GM18502 (cell line): ENCODE data around the gene SKAP2.

Experiments used
- ATAC-seq: cut with Tn5 transposase; IDR thresholded peaks from one replicate; pipeline ENCODE4 v1.9.1; 2021; ENCODE audit warnings: mild to moderate bottlenecking; ENCODE audit not compliant: unreplicated experiment, poor library complexity

SKAP2 gene

DNA sequence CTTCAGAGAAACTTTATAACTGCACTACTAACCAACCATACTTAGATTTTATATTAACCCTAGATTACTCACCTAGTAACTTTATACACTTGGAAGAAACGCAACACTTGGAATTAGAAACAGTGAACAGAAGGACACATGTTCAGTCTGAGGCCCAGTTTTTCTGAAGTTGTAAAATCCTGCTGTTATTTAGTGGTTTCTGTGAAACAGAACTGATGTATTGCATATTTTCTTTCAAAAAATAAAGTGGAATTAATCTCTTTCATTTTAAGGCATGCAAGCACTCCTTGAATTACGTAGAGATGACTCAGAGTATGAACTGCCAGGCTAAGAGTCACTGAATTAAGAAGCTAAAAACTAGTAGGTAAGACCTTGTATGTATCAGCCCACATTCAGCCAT, 215.8 kb downstream of the SKAP2 start:
- ATAC-seq = no peak

DNA sequence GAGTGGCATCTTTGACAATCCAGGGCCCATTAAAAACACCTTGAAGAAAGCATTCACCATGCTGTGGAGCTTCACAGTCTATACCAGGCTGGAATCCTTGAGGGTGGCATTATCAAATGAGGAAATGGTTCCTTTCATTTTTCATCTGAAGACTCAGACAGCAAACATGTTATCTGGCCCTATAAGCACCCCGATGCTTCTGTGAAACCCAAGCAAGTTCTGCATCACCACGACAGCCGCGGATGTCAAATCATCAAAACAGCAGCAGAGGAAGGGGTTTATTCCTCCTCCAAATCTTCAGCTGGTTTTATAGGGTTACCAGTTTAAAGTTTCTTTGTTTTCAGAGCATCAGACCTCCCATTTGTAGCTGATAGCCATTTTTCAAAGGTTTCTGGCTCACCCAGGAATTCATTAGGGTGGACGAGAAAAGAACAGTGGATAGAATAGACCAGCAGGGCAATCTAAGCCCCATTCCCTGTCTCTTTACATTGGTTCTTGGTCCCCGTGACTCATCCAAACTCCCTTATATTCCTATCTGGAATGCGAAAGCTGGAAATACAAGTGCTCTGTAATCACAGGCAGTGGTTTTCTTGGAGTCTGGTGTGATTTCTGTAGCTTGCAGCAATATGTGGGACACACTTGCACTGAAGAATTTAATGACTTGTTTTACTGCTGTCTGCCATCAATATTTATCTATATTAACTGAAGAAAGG, 217.9 kb downstream of the SKAP2 start:
- no peak for ATAC-seq

DNA sequence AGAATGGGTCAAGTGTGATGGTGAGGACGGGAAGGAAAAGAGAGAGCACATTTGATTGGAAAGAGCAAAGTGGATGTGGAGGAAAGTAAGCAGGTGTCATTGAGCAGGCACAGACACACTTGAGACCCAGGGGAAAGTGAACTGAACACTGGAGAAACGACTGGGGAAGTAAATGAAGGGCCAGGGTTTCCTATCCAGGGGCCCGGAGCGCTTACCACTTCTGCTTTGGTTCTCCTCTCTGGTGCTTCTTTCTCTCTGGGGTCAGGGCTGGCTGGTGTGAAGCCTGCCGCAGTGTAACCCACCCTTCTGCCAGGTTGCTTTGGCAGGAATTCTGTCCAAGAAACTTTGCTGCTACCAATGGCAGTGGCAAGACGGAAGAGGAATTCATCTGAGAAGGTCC, 219.3 kb downstream of the SKAP2 start:
- no peak for ATAC-seq

DNA sequence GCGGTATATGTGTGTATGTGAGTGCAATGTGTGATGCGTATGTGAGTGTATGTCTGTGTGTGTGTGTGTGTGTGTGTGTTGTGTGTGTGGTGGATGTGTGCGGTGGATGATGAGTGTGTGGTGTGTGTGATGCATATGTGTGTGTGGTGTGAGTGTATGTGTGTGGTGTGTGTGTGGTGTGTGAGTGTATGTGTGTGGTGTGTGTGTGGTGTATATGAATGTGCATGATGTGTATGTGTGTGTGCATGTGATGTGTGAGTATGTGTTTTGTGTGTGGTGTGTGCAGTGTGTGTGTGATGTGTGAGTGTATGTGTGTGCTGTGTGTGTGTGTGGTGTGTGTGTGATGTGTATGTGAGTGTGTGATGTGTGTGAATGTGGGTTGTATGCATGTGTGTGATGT, 222.0 kb downstream of the SKAP2 start:
- no peak for ATAC-seq

DNA sequence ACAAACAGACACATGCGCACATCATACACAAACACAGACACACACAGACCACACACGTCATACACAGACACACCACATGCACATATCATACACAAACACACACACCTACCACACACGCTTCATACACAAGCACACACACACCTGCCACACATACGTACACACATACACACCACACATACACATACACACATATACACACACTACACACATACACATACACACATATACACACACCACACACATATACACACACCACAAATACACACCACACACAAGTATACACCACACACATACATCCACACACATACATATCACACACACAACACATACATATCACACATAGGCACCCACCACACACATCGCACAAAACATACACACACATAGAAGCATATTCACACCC, 224.7 kb downstream of the SKAP2 start:
- no peak for ATAC-seq

DNA sequence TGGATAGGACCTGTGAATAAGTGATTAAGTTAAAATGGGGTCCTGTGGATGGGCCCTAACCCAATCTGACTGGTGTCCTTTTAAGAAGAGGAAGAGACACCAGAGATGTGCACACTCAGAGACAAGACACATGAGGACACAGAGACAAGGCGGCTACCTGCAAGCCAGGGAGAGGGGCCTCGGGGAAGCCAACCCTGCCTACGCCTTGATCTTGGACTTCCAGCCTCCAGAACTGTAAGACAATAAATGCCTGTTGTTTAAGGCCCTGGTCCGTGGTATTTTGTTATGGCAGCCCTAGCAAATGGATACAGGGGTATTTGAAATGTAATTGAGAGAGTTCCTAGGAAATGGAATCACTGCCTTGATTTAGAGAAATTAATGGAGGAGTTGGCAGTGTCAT, 225.3 kb downstream of the SKAP2 start:
- no peak for ATAC-seq

DNA sequence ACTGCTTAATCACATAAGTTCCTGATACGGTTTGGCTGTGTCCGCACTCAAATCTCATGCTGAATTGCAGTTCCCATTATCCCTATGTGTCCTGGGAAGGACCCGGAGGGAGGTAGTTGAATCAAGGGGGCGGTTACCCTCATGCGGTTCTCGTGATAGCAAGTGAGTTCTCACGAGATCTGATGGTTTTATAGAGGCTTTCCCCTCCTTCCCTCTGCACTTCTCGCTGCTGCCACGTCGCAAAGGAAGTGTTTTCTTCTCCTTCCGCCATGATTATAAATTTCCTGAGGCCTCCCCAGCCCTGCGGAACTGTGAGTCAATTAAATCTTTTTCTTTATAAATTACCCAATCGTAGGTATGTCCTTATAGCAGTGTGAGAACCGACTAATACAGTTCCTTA, 226.2 kb downstream of the SKAP2 start:
- no peak for ATAC-seq

DNA sequence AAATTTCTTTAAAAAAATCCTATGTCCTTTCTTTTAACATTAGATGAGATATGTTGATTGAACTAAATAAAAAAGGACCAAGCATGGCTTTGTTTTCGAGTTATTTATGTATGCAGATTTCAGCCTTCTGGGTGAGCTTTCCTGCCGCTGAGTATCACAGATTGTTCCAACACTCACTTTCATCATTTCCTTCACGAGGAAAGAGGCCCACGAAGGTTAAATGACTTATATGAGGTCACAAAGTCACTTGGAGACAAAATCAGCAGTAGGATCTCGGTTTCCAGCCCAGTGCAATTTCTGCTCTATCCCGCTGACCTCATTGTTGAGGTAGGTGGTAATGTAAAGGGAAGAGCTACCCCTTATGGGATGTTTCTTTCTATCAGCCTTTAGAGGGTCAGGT, 226.8 kb downstream of the SKAP2 start:
- ATAC-seq = no peak

DNA sequence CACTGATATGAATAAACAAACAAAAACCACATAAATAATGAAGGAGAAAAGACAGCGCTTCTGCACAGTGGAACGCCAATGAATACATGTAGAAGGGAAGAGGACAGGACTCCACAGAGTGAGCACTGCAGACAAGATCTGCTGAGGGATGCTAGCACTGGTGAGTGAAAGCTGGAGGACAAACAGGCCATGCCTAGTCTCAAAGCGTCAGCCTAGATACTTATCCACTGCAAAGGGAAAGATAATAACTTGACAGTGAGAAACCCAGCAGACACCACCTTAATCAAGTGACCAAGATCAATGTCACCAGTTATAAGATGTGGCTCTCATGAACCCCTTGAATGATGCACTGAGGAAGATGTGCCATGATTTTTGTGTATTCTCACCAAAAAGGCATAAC, 227.6 kb downstream of the SKAP2 start:
- ATAC-seq = no peak

DNA sequence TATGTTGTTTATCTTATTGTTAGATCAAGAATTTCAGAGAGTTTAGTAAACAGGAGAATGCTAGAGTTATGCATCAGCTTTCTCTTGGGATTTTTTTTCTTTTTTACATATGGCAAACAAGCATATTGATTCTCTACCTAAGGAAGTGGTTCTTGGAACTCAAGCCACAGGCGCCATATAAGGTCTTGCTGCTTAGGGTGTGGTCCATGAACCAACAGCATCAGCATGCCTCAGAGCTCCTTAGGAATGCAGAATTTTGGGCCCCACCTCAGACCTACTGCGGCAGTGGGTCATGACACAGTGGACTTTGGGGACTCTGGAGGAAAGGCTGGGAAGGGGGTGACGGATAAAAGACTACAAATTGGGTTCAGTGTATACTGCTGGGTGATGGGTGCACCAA, 230.8 kb downstream of the SKAP2 start:
- ATAC-seq = no peak

DNA sequence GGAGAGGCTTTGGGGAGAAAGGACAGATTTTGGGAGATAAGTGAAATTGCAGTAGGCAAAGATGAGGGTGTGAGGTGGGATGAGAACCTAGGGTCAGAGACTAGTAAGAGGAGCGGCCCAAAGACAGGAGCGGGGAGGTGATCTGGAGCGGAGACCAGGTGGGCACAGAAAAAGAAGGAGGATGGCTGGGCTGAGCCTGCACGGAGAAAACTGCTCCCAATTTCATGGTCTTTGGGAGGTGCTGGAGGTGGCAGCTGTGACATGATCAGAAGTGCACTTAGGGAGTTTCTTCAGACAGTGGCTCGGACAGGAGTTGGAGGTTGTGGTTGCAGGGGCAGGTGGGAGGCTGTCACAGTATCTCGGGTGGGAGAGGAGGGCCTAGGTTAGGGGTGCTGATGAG, 232.8 kb downstream of the SKAP2 start:
- no peak for ATAC-seq

DNA sequence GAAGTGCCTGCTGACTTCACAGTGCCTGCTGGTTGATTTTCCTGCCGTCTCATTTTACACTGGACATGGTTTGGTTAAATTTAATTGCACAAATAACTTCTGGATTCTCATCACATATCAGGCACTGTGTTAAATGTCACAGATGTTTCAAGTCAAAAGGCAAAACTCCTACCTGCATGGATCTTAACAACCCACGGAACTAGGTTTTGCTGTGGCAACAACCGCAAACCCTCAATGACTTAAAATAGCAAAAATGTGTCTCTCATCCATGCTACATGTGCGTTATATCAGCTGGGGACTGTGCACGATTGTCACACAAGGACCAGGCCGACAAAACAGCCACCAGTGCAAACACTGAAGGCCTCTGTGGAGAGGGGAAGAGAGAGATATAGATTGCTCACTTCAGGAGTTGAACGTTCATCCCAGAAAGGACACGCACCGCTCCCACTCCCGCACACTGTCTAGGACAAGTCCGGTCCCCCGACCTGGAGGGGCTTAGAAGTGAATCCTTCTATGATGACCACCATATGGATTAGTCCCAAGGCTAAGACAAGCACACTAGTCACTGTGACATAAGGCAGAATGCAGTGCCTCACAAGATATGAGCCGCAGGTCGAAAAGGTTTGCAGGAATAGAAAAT, 233.3 kb downstream of the SKAP2 start:
- no peak for ATAC-seq

DNA sequence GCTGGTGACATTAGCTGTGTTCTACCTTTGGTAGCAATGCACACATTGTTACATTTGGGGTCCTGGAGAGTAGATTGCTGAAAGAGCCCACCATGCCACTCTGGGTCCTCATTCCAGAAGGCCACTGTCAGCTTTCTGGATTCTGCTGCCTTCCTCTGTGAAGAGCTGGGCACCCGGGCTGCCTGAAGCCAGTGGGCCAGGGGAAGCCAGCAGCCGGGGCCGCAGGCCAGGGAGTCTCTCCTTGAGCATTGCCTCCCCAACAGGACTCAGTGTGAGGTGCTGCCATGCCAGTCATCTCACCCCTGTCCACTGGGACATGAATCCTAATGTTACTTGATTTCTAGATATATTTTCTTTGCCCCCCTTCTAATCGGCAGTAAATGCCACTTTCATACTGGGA, 234.0 kb downstream of the SKAP2 start:
- no peak for ATAC-seq

DNA sequence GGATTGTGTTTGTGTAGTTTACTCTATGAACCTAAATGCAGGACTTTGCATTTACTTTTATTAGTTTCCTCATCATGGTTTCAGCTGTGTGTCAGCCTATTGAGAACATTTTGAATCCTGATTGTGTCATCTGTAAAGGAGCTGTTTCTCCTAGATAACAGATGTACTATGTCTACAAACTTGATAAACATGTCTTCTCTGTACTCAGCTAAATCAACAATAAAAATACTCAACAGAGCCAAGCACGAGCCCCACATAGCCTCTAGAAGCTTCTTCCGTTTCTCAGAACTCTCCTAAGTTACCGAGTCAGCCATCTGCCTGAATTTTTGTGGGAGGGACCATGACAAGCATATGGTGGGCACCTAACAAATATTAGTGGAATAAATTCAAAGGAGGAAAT, 234.7 kb downstream of the SKAP2 start:
- ATAC-seq = no peak

DNA sequence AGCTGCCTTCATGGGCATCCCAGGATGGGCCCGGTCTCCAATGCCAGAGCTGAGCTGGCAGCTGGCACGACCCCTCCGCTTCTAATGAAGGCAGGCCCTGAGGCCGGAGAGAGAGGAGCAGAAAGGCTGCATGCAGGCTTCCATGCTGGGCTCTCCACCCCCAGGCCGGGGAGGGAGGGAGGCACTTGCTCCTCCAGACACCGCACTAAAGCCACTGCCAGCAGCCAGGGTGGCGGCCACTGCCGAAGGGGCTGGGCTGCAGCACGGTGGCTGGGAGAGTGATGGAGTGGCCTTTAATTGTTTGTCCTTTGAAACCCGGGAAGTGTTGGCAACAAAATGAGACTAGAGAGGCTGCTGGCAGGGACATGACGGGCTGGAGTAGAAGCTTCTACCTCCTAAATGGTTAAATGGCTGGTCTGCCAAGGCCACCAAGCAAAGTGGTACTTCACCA, 236.5 kb downstream of the SKAP2 start:
- no peak for ATAC-seq

DNA sequence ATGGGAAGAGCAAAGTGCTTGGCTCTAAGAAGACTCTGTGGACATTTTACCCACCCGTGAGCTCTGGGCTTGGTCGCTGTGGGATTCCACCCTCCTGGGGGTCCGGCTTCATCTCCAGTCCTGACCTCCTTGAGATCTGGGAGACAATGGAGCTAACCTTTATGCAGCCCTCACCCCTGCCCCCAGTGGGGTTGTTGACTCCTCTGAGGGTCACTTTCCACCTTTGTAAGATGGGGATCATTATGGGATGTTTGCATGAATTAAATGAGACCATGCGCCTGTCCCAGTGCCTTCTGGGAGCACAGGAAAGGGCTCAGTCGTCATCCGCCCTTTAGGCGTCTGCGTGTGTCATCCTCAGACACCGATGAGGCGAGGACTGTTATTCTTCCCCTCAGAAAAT, 237.2 kb downstream of the SKAP2 start:
- no peak for ATAC-seq

DNA sequence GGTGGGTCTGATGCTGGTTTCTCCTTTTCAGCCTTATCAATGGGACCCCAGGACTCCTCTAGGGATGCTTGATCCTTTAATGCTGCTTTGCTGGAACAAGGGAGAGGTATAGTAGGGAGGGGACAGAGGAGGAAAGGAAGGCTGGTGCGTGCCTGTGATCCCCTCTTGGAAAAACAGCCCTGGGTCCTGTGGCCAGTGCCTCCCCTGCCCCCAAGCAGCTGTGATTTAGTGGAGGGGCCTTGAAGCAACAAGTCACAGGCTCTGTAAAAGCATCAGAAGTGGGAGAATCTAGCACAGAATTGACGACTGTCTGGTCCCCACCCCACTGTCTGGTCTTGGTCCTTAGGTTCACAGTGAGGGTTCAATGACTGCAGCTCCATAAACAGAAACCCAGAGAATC, 237.7 kb downstream of the SKAP2 start:
- ATAC-seq = no peak

DNA sequence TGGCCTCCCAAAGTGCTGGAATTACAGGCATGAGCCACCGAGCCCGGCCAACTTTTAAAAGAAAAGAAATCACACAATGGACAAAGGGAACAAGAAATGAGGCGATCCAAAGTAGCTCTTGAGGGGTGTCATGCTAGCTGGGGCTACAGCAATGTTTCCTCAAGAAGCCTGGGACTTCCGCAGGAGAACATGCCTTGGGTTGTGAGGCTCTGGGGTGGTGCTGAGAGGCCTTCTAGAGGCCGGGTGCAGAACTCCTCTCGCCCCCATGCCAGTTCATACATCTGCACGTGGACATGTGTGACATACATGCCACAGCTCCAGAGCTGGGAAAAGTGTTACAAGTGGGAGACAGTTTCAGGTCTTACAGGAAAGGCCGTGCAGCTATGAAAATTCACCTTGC, 238.2 kb downstream of the SKAP2 start:
- no peak for ATAC-seq

DNA sequence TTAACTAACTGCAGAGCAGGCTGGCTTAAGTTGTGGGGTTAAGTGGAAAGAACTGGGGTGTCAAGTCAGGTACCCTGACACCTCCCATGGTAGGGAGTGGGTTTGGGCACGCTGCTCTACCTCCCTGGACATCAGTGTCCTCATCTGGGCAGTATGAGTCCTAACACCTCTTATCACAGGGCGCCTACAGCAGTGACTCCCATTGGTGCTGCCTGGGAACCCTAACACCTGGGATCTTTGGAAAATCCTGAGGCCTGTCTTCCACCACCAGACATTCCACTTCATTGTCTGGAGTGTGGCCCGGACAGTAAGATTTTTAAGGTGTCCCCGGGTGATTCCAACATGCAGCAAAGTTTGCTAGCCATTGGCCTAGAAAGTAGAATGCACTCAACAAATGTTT, 239.1 kb downstream of the SKAP2 start:
- no peak for ATAC-seq

DNA sequence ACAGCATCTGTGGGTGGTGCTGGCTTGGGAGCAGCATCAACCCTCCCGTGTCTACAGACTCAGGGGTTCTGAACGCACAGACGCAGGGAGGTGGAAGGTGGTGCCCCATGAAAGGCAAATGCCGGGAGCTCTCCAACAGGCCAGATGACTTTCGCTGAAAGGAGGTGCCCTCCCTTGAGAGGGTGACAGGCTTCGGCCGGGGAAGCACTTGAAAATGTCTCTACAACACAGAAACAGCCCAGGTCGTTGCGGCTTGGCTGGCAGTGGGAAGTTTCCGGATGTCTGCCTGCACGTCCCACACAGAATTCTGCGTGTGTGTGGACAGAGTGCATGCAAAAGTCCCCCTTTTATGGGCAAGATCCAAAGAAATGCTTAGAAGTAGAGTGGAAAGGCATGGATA, 239.6 kb downstream of the SKAP2 start:
- no peak for ATAC-seq

DNA sequence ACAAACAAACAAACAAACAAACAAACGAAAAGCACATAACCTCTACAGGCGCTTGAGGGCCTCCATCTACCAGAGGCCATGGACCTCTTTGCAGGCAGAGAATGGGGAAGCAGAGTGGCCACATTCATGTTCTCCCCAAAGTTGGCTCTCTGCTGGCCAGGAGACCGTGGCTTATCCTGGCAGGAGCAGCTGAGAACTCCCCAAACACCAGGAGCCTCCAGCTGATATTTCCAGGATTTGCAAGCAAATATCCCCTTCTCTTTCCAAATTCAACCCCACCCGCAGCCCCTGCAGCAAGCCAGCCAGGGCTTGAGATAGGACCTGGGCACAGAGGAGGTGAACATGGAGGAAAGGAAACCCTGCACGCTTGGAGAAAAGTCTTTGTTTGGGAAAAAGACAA, 240.0 kb downstream of the SKAP2 start:
- ATAC-seq = no peak

DNA sequence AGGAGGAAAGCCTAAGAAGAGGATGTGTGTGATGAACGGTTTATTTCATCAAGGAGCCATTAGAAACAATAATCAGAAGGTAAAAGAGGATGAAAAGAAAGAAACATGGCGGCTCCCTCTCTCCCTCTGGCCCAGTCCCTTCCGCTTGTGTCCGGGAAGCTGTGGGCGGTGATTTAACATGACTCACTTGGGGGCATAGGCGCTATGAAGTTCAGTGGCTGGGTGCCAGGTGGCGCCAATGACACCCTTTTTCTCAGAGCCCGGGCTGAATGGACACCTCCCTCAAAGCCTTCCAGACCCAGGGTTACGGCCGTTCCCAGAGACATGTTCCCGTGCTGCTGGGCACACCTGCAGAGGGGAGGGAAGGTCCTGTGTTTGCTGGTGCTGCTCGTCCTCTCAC, 244.0 kb downstream of the SKAP2 start:
- no peak for ATAC-seq
